ENCODE data around the gene ZNF502. TPM values are rescaled to one million over a fixed set of nuclear protein-coding genes. Genes with fewer than 3 reads are reported as not detected.

Gene ZNF502
- total and polyA plus RNA-seq, 2 of the 13 experiments (the other 11 are each of a cell fraction or from before 2014, with no cell fraction given) = not detected

DNA sequence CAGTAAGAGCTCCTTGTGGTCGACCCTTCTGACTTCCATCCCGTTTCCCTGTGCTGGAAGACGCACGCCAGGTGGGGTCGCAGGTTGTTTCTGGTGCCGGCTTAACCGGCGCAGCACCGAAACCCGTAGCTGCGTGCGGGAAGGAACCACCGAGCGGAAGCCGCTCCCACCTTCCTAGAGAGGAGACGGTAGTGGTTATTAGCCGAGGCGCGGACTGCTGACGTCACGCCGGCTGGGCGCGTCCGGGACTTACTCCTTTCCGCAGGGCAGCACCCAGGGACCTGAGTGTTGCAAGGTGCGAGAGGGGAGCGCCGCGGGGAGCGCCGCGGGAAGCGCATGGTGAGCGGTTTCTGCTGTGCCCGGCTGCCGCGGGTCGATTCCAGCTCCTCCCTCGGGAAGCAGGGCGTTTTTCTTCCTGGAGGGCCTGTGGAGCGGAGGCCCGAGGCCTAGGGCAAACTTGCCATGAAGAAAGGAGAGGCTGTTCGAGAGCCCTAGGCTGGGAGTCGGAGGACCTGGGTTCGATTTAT is 17.0 kb downstream of the ZNF502 start, which contains the start of gene ZNF501 (continued):
- TF ChIP-seq, protein P1, sequence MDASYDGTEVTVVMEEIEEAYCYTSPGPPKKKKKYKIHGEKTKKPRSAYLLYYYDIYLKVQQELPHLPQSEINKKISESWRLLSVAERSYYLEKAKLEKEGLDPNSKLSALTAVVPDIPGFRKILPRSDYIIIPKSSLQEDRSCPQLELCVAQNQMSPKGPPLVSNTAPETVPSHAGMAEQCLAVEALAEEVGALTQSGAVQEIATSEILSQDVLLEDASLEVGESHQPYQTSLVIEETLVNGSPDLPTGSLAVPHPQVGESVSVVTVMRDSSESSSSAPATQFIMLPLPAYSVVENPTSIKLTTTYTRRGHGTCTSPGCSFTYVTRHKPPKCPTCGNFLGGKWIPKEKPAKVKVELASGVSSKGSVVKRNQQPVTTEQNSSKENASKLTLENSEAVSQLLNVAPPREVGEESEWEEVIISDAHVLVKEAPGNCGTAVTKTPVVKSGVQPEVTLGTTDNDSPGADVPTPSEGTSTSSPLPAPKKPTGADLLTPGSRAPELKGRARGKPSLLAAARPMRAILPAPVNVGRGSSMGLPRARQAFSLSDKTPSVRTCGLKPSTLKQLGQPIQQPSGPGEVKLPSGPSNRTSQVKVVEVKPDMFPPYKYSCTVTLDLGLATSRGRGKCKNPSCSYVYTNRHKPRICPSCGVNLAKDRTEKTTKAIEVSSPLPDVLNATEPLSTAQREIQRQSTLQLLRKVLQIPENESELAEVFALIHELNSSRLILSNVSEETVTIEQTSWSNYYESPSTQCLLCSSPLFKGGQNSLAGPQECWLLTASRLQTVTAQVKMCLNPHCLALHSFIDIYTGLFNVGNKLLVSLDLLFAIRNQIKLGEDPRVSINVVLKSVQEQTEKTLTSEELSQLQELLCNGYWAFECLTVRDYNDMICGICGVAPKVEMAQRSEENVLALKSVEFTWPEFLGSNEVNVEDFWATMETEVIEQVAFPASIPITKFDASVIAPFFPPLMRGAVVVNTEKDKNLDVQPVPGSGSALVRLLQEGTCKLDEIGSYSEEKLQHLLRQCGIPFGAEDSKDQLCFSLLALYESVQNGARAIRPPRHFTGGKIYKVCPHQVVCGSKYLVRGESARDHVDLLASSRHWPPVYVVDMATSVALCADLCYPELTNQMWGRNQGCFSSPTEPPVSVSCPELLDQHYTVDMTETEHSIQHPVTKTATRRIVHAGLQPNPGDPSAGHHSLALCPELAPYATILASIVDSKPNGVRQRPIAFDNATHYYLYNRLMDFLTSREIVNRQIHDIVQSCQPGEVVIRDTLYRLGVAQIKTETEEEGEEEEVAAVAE (CRISPR knock-in tag; IDR thresholded peaks at IDR 0.05; ENCODE audit: borderline replicate concordance) = peak; percentile 87; the same call in 1 of the 2 replicates
- TF ChIP-seq ZNF225 (CRISPR knock-in tag; IDR thresholded peaks at IDR 0.05) (peak; percentile 69; the same call in 1 of the 2 replicates), CCAR2 (optimal IDR thresholded peaks at IDR 0.05; ENCODE audit: low read depth, low read length) (no peak), SMARCC2 (IDR thresholded peaks at IDR 0.05) (no peak), RFX5 (IDR thresholded peaks at IDR 0.05; ENCODE audit: low read depth, low read length) (peak; percentile 45; the same call in 1 of the 2 replicates), ZMYM4 (CRISPR knock-in tag; IDR thresholded peaks at IDR 0.05) (peak; percentile 99), SNRNP70 (IDR thresholded peaks at IDR 0.05; ENCODE audit: low read depth, low read length) (no peak), TCF12 (IDR thresholded peaks at IDR 0.05) (no peak), TCF12 (CRISPR knock-in tag; IDR thresholded peaks at IDR 0.05) (no peak), POLR2A (IDR thresholded peaks at IDR 0.05; ENCODE audit: insufficient read depth in 1 of 2, low read depth in 2 of 2, low read length in 2 of 2) (peak; percentile 68 to 78; a peak in 3 of 4 replicates), ZNF34 (CRISPR knock-in tag; IDR thresholded peaks at IDR 0.05; ENCODE audit: borderline replicate concordance) (0 out of 2 replicates have a peak, but pooled peaks have one; percentile 51), MEIS2 (CRISPR knock-in tag; IDR thresholded peaks at IDR 0.05) (peak; percentile 52), PBX2 (CRISPR knock-in tag; IDR thresholded peaks at IDR 0.05) (no peak), ATAD3A (CRISPR knock-in tag; IDR thresholded peaks at IDR 0.05) (no peak), NFIC (IDR thresholded peaks at IDR 0.05; ENCODE audit: low read length) (no peak), MATR3 (CRISPR knock-in tag; IDR thresholded peaks at IDR 0.05) (no peak), ZNF331 (CRISPR knock-in tag; IDR thresholded peaks at IDR 0.05) (peak; percentile 47; the same call in 1 of the 2 replicates), FOXA1 (IDR thresholded peaks at IDR 0.05) (no peak), FOXA1 (CRISPR knock-in tag; IDR thresholded peaks at IDR 0.05) (peak; percentile 36; the same call in 1 of the 2 replicates), E2F5 (CRISPR knock-in tag; conservative IDR thresholded peaks at IDR 0.05) (no peak; the same call in 1 of the 2 replicates)
- TF ChIP-seq, protein P2, sequence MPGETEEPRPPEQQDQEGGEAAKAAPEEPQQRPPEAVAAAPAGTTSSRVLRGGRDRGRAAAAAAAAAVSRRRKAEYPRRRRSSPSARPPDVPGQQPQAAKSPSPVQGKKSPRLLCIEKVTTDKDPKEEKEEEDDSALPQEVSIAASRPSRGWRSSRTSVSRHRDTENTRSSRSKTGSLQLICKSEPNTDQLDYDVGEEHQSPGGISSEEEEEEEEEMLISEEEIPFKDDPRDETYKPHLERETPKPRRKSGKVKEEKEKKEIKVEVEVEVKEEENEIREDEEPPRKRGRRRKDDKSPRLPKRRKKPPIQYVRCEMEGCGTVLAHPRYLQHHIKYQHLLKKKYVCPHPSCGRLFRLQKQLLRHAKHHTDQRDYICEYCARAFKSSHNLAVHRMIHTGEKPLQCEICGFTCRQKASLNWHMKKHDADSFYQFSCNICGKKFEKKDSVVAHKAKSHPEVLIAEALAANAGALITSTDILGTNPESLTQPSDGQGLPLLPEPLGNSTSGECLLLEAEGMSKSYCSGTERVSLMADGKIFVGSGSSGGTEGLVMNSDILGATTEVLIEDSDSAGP (CRISPR knock-in tag; IDR thresholded peaks at IDR 0.05; ENCODE audit: borderline replicate concordance) = peak; percentile 95
- TF ChIP-seq, protein P3, sequence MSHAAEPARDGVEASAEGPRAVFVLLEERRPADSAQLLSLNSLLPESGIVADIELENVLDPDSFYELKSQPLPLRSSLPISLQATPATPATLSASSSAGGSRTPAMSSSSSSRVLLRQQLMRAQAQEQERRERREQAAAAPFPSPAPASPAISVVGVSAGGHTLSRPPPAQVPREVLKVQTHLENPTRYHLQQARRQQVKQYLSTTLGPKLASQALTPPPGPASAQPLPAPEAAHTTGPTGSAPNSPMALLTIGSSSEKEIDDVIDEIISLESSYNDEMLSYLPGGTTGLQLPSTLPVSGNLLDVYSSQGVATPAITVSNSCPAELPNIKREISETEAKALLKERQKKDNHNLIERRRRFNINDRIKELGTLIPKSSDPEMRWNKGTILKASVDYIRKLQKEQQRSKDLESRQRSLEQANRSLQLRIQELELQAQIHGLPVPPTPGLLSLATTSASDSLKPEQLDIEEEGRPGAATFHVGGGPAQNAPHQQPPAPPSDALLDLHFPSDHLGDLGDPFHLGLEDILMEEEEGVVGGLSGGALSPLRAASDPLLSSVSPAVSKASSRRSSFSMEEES (CRISPR knock-in tag; IDR thresholded peaks at IDR 0.05) = 0 out of 2 replicates have a peak, but pooled peaks have one; percentile 14

Measured in HepG2 (cell line).